Measurements from ENCODE around the gene ALG3. TPM values are rescaled to one million over a fixed set of nuclear protein-coding genes. Genes with fewer than 3 reads are reported as not detected.

The ALG3 gene
- total RNA-seq: 33.8 and 34.0 TPM in 2 replicates

GRCh38 chr3:184248454-184249411, at the start of gene ALG3:
TSS of gene ALG3 (minus strand) at chr3:184248962. CDS start at chr3:184248940, 22 bp downstream.
- DNase-seq: peak; percentile 88
- peak within 1 kb of the TSS; percentile 90 for H3K4me3 Mint-ChIP-seq
- CTCF ChIA-PET: interaction anchor here (0.8 to 4.1 kb wide), 4 partner anchors 21 to 112 kb away, joined by 3 to 17 read pairs (median 9); no protein-coding TSS in a partner anchor

GRCh38 chr3:184296616-184297015, 47.9 kb upstream of the ALG3 start:
- intact Hi-C loops (cut with micrococcal nuclease): loop anchor here (5.0 kb wide), 1 partner anchor 246 kb away; no protein-coding TSS in a partner anchor
- Mint-ChIP-seq H3K27me3 (peaks cover 5% of the 10 kb centered on the region), H3K9me3 (no peaks in the 10 kb centered on the region), H3K4me3 (no peak overlapping the region), H3K4me1 (peaks cover 23% of the 10 kb centered on the region), H3K27ac (no peak overlapping the region), H3K36me3 (ENCODE audit: low read depth) (peaks cover 21% of the 10 kb centered on the region)
- no peak for ATAC-seq (ENCODE audit: low read depth)
- no peak for DNase-seq
- TF ChIP-seq CTCF (IDR thresholded peaks at IDR 0.05): no peak
- POLR2A ChIA-PET: interaction anchor here (0.6 kb wide), 1 partner anchor 175 kb away, joined by 3 read pairs; no protein-coding TSS in a partner anchor
- CTCF ChIA-PET: no interaction called here

More at GRCh38 chr3:184248454-184249411, at the start of gene ALG3:
- Mint-ChIP-seq H3K9me3 (no peaks in the 10 kb centered on the region), H3K27me3 (no peaks in the 10 kb centered on the region), H3K4me1 (peaks cover 19% of the 10 kb centered on the region), H3K27ac (peak within 1 kb of the TSS; percentile 94), H3K36me3 (ENCODE audit: low read depth) (peaks cover 29% of the 10 kb centered on the region)
- intact Hi-C loops (cut with micrococcal nuclease): loop anchor here (1.0 to 2.0 kb wide), 11 partner anchors 51 to 1690 kb away; partner anchors contain the start of genes ABCF3, AP2M1, EIF2B5 and EIF4G1
- peak; percentile 63 for ATAC-seq (ENCODE audit: low read depth)
- TF ChIP-seq CTCF (IDR thresholded peaks at IDR 0.05): no peak
- POLR2A ChIA-PET: interaction anchor here (0.6 to 1.4 kb wide), 6 partner anchors 12 to 409 kb away, joined by 3 to 10 read pairs (median 3); partner anchors contain the start of genes AP2M1, CAMK2N2, PARL and VWA5B2

- Mint-ChIP-seq H3K4me3 (no peak overlapping the region), H3K27ac (no peak overlapping the region), H3K4me1 (peaks cover 23% of the 10 kb centered on the region), H3K27me3 (peaks cover 5% of the 10 kb centered on the region), H3K9me3 (no peaks in the 10 kb centered on the region), H3K36me3 (ENCODE audit: low read depth) (peaks cover 17% of the 10 kb centered on the region)
- DNase-seq (no peak), ATAC-seq (ENCODE audit: low read depth) (no peak)
- no peak for TF ChIP-seq CTCF (IDR thresholded peaks at IDR 0.05)
- POLR2A ChIA-PET: no interaction called here
- intact Hi-C loops (cut with micrococcal nuclease): loop anchor here (5.0 kb wide), 1 partner anchor 247 kb away; no protein-coding TSS in a partner anchor
- CTCF ChIA-PET: no interaction called here
Measured at GRCh38 chr3:184295771-184296170, 47.0 kb upstream of the ALG3 start.

GRCh38 chr3:184291738-184292445, 43.1 kb upstream of the ALG3 start:
- H3K27ac Mint-ChIP-seq: no peak overlapping the region
- TF ChIP-seq CTCF (IDR thresholded peaks at IDR 0.05): no peak
- ChIA-PET POLR2A (interaction anchor here (0.6 kb wide), 1 partner anchor 97 kb away, joined by 4 read pairs; no protein-coding TSS in a partner anchor), CTCF (no interaction called here)
- no peak overlapping the region for H3K4me3 Mint-ChIP-seq
- H3K36me3 Mint-ChIP-seq (ENCODE audit: low read depth): no peaks in the 10 kb centered on the region
- peaks cover 3% of the 10 kb centered on the region for H3K4me1 Mint-ChIP-seq
- ATAC-seq (ENCODE audit: low read depth) (no peak), DNase-seq (no peak)
- no peaks in the 10 kb centered on the region for H3K9me3 Mint-ChIP-seq
- intact Hi-C loops (cut with micrococcal nuclease): no loop called here
- peaks cover 5% of the 10 kb centered on the region for H3K27me3 Mint-ChIP-seq

Measured in activated B cell treated with CpG ODN at 0.5 μM for 24 hours (primary cell).